HCT116 (cell line): ENCODE data around the gene CLDN1. TPM values are rescaled to one million over a fixed set of nuclear protein-coding genes. Genes with fewer than 3 reads are reported as not detected.

Experiments
- ATAC-seq: fragments of 200-7000 bp; cut with Tn5 transposase; 2 replicates; pipeline ENCODE4 v1.9.1; 2020; ENCODE audit warnings: mild to moderate bottlenecking, moderate library complexity
- BruUV-seq: library from RNA; stranded (reverse); fragments of 400-500 nt; replicated peaks from 2 replicates; lab custom pipeline; 2021; lab: Mats Ljungman, UMichigan
- CTCF ChIA-PET: fragments of 300-600 bp; sonication (Branson Sonifier 250); formaldehyde crosslinking; loops from one replicate; lab custom pipeline; 2021; ENCODE audit warnings: antibody characterized with exemption; lab: Charles Lee
- POLR2A ChIA-PET: fragments of 300-600, 350-600 bp; sonication (Branson Sonifier 250); formaldehyde crosslinking; loops from one replicate; lab custom pipeline; 2021; ENCODE audit warnings: antibody characterized with exemption; lab: Charles Lee
- RAD21 ChIA-PET, 2 experiments: fragments of 300-600 bp; sonication (Branson Sonifier 250); formaldehyde crosslinking; loops; one replicate each; lab custom pipeline; 2023; ENCODE audit warnings: low total read pairs in 2 of 2; ENCODE audit not compliant: uncharacterized antibody in 2 of 2, unreplicated experiment in 2 of 2, low non-redundant PET in 1 of 2; lab: Charles Lee
- DNase-seq: peaks from one replicate; pipeline ENCODE4 v3.0.0-alpha.2; 2010; ENCODE audit warnings: low read depth, low spot score
- H2AFZ ChIP-seq: fragments of 200-600 bp; shearing (Covaris generic), sonication (generic); 2 replicates; pipeline ENCODE4 v1.6.1; 2017; ENCODE audit warnings: low read depth, mixed run types, mixed read lengths, antibody characterized with exemption, low read length; ENCODE audit not compliant: poor library complexity, severe bottlenecking
- H3K27ac ChIP-seq: 2 replicates; pipeline ENCODE4 v1.5.1; 2012; ENCODE audit warnings: low read depth, low read length
- H3K27me3 ChIP-seq: fragments of 200-600 bp; sonication (generic); 2 replicates; pipeline ENCODE4 v1.6.1; 2016; ENCODE audit warnings: mixed run types, low read length, mixed read lengths; ENCODE audit not compliant: insufficient read depth
- H3K36me3 ChIP-seq, 2 experiments: fragments of 200-500 bp in 1 of 2; fragments of 200-600 bp in 1 of 2; sonication (Bioruptor generic) in 1 of 2; sonication (generic) in 1 of 2; 2 replicates each; pipeline versions ENCODE4 v1.5.1 to v1.6.1; 2014 to 2016; ENCODE audit warnings: low read length in 2 of 2, inconsistent platforms in 1 of 2, mixed read lengths in 1 of 2, mixed run types in 1 of 2; ENCODE audit not compliant: insufficient read depth in 2 of 2, control insufficient read depth in 1 of 2
- H3K4me1 ChIP-seq, 2 experiments: fragments of 200-600 bp in 1 of 2; sonication (generic) in 1 of 2; 2 replicates each; pipeline versions ENCODE4 v1.5.1 to v1.6.1; 2012 to 2017; ENCODE audit warnings: low read length in 2 of 2, inconsistent platforms in 1 of 2, mild to moderate bottlenecking in 1 of 2, mixed read lengths in 1 of 2, mixed run types in 1 of 2, moderate library complexity in 1 of 2; ENCODE audit not compliant: insufficient read depth in 2 of 2, control insufficient read depth in 1 of 2
- H3K4me2 ChIP-seq: fragments of 200-600 bp; sonication (generic); 2 replicates; pipeline ENCODE4 v1.6.1; 2017; ENCODE audit warnings: mixed run types, low read length, mixed read lengths
- H3K4me3 ChIP-seq, 2 experiments: fragments of 200-600 bp in 1 of 2; sonication (generic) in 1 of 2; replicated peaks in 1 of 2; 2 replicates each; pipeline ENCODE4 v1.5.1; 2011 to 2016; ENCODE audit warnings: low read length in 2 of 2, control low read depth in 1 of 2, low read depth in 1 of 2, mild to moderate bottlenecking in 1 of 2, mixed read lengths in 1 of 2, mixed run types in 1 of 2
- H3K79me2 ChIP-seq: fragments of 200-600 bp; sonication (generic); 2 replicates; pipeline ENCODE4 v1.6.1; 2017; ENCODE audit warnings: mild to moderate bottlenecking, mixed run types, low read length, moderate library complexity, mixed read lengths; ENCODE audit not compliant: insufficient read depth
- H3K9ac ChIP-seq: fragments of 200-600 bp; sonication (generic); 2 replicates; pipeline ENCODE4 v1.6.1; 2016; ENCODE audit warnings: low read length, mixed read lengths
- H3K9me2 ChIP-seq: fragments of 200-600 bp; sonication (generic), shearing (Covaris generic); 2 replicates; pipeline ENCODE4 v1.6.1; 2017; ENCODE audit warnings: mixed run types, mild to moderate bottlenecking, moderate library complexity; ENCODE audit not compliant: insufficient read depth
- H3K9me3 ChIP-seq, 2 experiments: fragments of 200-500 bp in 1 of 2; fragments of 200-600 bp in 1 of 2; sonication (Bioruptor generic) in 1 of 2; sonication (generic) in 1 of 2; 2 replicates each; pipeline ENCODE4 v1.6.1; 2014 to 2017; ENCODE audit warnings: low read length in 2 of 2, mixed read lengths in 2 of 2, inconsistent platforms in 1 of 2, low read depth in 1 of 2, mild to moderate bottlenecking in 1 of 2, mixed run types in 1 of 2, moderate library complexity in 1 of 2; ENCODE audit not compliant: control insufficient read depth in 1 of 2, insufficient read depth in 1 of 2
- H4K20me1 ChIP-seq: fragments of 200-600 bp; sonication (generic), shearing (Covaris generic); 2 replicates; pipeline ENCODE4 v1.6.1; 2017; ENCODE audit warnings: mixed run types, mild to moderate bottlenecking, moderate library complexity; ENCODE audit not compliant: insufficient read depth
- CEBPB ChIP-seq: IDR thresholded peaks from 2 replicates; pipeline ENCODE4 v1.6.1; 2012; ENCODE audit warnings: low read depth
- ELF1 ChIP-seq: IDR thresholded peaks from 2 replicates; pipeline ENCODE4 v1.6.1; 2012; ENCODE audit warnings: low read depth, borderline replicate concordance
- EZH2 ChIP-seq: fragments of 200-600 bp; sonication (generic); IDR thresholded peaks from 2 replicates; pipeline ENCODE4 v1.6.1; 2017; ENCODE audit warnings: antibody characterized with exemption, mixed run types
- EZH2phosphoT487 ChIP-seq: fragments of 200-600 bp; IDR thresholded peaks from 2 replicates; pipeline ENCODE4 v1.6.1; 2018; ENCODE audit warnings: antibody characterized with exemption, borderline replicate concordance
- SP1 ChIP-seq: IDR thresholded peaks from 2 replicates; pipeline ENCODE4 v1.6.1; 2012; ENCODE audit warnings: low read depth
- SRF ChIP-seq: IDR thresholded peaks from 2 replicates; pipeline ENCODE4 v1.6.1; 2012; ENCODE audit warnings: low read depth
- TCF7L2 ChIP-seq: IDR thresholded peaks from 2 replicates; pipeline ENCODE4 v1.7.0; 2011; ENCODE audit warnings: borderline replicate concordance, inconsistent platforms; ENCODE audit not compliant: insufficient read depth, insufficient read length; ENCODE audit errors: extremely low read depth
- YY1 ChIP-seq: IDR thresholded peaks from 2 replicates; pipeline ENCODE4 v1.6.1; 2011; ENCODE audit warnings: low read length, low read depth, moderate library complexity, mild to moderate bottlenecking; ENCODE audit not compliant: insufficient replicate concordance; ENCODE audit errors: extremely low read depth
- ZBTB33 ChIP-seq: IDR thresholded peaks from 2 replicates; pipeline ENCODE4 v1.6.1; 2011; ENCODE audit warnings: mild to moderate bottlenecking, low read length, moderate library complexity; ENCODE audit not compliant: insufficient replicate concordance; ENCODE audit errors: extremely low read depth
- ZNF274 ChIP-seq: fragments of 200-500 bp; sonication (Bioruptor generic); IDR thresholded peaks from 2 replicates; pipeline ENCODE4 v1.6.1; 2014; ENCODE audit warnings: mild to moderate bottlenecking, low read depth, low read length, inconsistent platforms
- intact Hi-C: fragments of 100-400 bp; cut with micrococcal nuclease; formaldehyde crosslinking; loops from 2 replicates; pipeline ENCODE4 v1.10.0; 2022
- total RNA-seq: library from RNA; stranded (reverse); gene quantifications from one replicate; pipeline ENCODE4 v1.2.1, GENCODE V29; 2021; ENCODE audit not compliant: unreplicated experiment
- TF ChIP-seq, protein P1 (sequence below): IDR thresholded peaks from 2 replicates; pipeline ENCODE4 v1.6.1; 2012
- TF ChIP-seq, protein P2 (sequence below): IDR thresholded peaks from 2 replicates; pipeline ENCODE4 v1.6.1; 2012; ENCODE audit warnings: low read depth

The CLDN1 gene
- total RNA-seq, 1 experiment from 2014 or later = 0.20 TPM

DNA sequence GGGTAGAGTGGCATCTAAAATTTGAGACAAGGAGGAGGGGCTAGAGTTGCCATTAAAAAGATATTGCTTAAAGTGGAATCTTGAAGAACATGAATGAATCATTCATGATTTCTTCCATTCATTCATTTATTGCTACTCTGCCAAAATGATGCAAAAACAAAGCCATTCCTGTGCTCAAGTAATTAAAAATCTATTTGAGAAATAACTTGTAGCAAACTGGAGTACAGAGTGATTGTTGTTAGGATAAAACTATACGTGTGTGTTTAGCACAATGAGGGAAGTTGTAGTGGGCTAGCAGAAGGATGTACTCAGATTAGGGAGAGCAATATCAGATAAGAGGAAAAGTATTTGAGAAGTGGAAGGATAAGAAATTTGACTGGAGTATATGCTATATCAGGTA lies 11.7 kb upstream of the CLDN1 start:
- intact Hi-C loops = no loop called here
- Histone ChIP-seq H3K4me1 (peaks cover 0 to 3% of the 10 kb centered on the region in 2 experiments; a peak in 2 of 4 replicates), H2AFZ (no peak overlapping the region), H3K36me3 (no peaks in the 10 kb centered on the region), H3K9ac (no peak overlapping the region), H3K9me3 (no peaks in the 10 kb centered on the region), H3K9me2 (no peaks in the 10 kb centered on the region), H3K27me3 (no peaks in the 10 kb centered on the region), H3K4me3 (no peak overlapping the region), H4K20me1 (no peaks in the 10 kb centered on the region), H3K79me2 (no peaks in the 10 kb centered on the region), H3K27ac (no peak overlapping the region), H3K4me2 (no peak overlapping the region)
- ChIA-PET POLR2A (no interaction called here), CTCF (no interaction called here), RAD21 (no interaction called here)
- TF ChIP-seq ZNF274 (no peak), SRF (no peak), TCF7L2 (no peak), ELF1 (no peak)
- BruUV-seq = no TSS peak
- ATAC-seq = no peak
- DNase-seq = no peak

GRCh38 chr3:190330936-190331734 lies 8.9 kb upstream of the CLDN1 start:
- Histone ChIP-seq H3K36me3 (no peaks in the 10 kb centered on the region), H4K20me1 (no peaks in the 10 kb centered on the region), H3K79me2 (no peaks in the 10 kb centered on the region), H3K27ac (no peak overlapping the region), H3K27me3 (no peaks in the 10 kb centered on the region), H3K9me3 (no peaks in the 10 kb centered on the region), H3K4me1 (no peaks in the 10 kb centered on the region), H3K9me2 (no peaks in the 10 kb centered on the region), H3K4me3 (no peak overlapping the region), H3K4me2 (no peak overlapping the region), H3K9ac (no peak overlapping the region), H2AFZ (no peak overlapping the region)
- TF ChIP-seq EZH2 (no peak), CEBPB (no peak), TCF7L2 (no peak), ZBTB33 (no peak), SRF (no peak), SP1 (no peak), EZH2phosphoT487 (no peak), YY1 (no peak)
- TF ChIP-seq, protein P1, sequence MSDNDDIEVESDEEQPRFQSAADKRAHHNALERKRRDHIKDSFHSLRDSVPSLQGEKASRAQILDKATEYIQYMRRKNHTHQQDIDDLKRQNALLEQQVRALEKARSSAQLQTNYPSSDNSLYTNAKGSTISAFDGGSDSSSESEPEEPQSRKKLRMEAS = no peak
- TF ChIP-seq, protein P2, sequence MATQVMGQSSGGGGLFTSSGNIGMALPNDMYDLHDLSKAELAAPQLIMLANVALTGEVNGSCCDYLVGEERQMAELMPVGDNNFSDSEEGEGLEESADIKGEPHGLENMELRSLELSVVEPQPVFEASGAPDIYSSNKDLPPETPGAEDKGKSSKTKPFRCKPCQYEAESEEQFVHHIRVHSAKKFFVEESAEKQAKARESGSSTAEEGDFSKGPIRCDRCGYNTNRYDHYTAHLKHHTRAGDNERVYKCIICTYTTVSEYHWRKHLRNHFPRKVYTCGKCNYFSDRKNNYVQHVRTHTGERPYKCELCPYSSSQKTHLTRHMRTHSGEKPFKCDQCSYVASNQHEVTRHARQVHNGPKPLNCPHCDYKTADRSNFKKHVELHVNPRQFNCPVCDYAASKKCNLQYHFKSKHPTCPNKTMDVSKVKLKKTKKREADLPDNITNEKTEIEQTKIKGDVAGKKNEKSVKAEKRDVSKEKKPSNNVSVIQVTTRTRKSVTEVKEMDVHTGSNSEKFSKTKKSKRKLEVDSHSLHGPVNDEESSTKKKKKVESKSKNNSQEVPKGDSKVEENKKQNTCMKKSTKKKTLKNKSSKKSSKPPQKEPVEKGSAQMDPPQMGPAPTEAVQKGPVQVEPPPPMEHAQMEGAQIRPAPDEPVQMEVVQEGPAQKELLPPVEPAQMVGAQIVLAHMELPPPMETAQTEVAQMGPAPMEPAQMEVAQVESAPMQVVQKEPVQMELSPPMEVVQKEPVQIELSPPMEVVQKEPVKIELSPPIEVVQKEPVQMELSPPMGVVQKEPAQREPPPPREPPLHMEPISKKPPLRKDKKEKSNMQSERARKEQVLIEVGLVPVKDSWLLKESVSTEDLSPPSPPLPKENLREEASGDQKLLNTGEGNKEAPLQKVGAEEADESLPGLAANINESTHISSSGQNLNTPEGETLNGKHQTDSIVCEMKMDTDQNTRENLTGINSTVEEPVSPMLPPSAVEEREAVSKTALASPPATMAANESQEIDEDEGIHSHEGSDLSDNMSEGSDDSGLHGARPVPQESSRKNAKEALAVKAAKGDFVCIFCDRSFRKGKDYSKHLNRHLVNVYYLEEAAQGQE = no peak
- ChIA-PET RAD21 (no interaction called here), POLR2A (no interaction called here), CTCF (no interaction called here)
- intact Hi-C loops = no loop called here
- no TSS peak for BruUV-seq
- ATAC-seq (no peak), DNase-seq (no peak)
